GM20000 (cell line): ENCODE results near the gene FBLL1.
"Not testable (repeated sequence)": the region's sequence is repeated elsewhere in the genome, so short reads cannot be mapped to it uniquely, and the experiment has no call there.

Experiments
- DNase-seq: peaks from one replicate; pipeline ENCODE4 v3.0.0; 2012; ENCODE audit warnings: low spot score
- TF ChIP-seq, protein P1 (sequence below): IDR thresholded peaks from 2 replicates; pipeline ENCODE4 v1.5.1; 2012; ENCODE audit warnings: mild to moderate bottlenecking, control low read depth; ENCODE audit errors: extremely low read depth, missing control alignments

The FBLL1 gene

DNA sequence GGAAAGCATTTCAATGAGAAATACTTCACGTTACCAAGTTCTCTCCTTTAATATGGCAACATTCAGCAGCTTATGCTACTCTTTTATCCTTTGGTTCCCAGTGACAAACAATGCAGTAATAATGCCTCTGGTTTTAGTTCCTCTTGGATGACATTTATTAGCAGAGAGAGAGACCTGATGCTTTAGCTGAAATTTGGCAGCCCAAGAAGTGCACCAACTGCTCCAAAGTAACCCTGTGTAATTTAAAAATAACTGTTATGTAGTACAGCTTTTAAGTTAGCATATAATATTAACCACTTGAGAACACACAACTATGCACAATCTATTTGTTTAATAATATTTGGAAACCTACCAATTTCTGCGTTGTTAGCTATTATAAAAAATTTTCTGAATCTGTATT is 28.3 kb downstream of the FBLL1 start:
- TF ChIP-seq, protein P1, sequence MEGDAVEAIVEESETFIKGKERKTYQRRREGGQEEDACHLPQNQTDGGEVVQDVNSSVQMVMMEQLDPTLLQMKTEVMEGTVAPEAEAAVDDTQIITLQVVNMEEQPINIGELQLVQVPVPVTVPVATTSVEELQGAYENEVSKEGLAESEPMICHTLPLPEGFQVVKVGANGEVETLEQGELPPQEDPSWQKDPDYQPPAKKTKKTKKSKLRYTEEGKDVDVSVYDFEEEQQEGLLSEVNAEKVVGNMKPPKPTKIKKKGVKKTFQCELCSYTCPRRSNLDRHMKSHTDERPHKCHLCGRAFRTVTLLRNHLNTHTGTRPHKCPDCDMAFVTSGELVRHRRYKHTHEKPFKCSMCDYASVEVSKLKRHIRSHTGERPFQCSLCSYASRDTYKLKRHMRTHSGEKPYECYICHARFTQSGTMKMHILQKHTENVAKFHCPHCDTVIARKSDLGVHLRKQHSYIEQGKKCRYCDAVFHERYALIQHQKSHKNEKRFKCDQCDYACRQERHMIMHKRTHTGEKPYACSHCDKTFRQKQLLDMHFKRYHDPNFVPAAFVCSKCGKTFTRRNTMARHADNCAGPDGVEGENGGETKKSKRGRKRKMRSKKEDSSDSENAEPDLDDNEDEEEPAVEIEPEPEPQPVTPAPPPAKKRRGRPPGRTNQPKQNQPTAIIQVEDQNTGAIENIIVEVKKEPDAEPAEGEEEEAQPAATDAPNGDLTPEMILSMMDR, result no peak
- DNase-seq, result no peak

DNA sequence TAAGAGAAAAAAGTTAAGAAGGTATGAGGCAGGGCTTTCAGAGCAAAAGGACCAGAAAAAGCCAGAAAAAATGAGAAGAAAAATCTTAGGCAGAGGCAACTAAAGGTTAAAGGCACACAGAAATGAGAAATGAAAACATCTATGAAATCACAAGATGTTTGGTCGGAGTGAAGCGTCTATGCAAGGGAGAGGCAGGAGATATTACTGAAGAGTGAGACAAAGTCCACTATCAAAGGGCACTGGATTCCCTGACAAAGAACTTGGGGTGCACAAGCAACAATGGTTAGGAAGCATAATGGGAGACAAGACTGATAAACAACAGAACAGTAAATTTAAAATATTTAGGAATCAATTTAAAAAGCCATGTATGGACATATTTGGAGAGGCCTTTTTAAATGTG is 33.2 kb downstream of the FBLL1 start:
- TF ChIP-seq, protein P1, result no peak
- DNase-seq, result no peak

DNA sequence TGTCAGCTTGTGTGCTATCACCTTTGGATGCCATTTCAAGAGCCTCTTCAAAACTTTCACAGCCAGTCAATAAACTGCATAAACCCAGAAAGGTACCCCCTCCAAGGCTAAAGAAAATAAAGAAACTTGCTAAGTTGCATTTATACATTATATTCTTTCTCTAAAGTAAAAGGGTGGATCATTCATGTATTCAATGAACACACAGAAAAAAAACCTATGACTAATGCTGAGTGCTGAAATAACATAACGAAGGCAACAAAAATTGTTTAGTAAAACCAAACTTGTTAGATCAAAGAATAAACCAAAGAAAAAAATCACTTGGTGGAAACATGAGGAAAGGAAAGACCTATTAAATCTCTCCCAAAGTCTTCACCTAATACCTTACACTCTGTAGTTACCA is 34.9 kb downstream of the FBLL1 start:
- DNase-seq, result no peak
- TF ChIP-seq, protein P1, result no peak

DNA sequence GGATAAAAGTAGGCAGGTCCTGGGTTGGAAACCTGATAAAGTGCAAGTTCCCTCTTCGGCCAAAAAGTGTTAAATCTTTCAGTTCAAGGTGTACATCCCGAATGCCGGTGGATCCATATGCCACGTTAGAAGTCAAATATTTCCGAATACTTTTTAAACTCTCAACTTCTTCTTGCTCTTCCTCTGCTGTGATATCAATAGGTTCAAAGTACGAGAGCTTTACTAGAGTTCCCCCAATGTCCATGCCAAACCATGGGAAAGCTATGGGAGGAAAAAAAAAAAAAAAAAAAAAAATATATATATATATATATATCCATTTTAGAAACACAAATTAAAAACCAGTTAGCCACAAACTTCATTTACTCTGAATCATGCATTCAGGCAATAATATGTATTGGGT is 39.6 kb downstream of the FBLL1 start:
- DNase-seq, result no peak
- TF ChIP-seq, protein P1, result no peak

DNA sequence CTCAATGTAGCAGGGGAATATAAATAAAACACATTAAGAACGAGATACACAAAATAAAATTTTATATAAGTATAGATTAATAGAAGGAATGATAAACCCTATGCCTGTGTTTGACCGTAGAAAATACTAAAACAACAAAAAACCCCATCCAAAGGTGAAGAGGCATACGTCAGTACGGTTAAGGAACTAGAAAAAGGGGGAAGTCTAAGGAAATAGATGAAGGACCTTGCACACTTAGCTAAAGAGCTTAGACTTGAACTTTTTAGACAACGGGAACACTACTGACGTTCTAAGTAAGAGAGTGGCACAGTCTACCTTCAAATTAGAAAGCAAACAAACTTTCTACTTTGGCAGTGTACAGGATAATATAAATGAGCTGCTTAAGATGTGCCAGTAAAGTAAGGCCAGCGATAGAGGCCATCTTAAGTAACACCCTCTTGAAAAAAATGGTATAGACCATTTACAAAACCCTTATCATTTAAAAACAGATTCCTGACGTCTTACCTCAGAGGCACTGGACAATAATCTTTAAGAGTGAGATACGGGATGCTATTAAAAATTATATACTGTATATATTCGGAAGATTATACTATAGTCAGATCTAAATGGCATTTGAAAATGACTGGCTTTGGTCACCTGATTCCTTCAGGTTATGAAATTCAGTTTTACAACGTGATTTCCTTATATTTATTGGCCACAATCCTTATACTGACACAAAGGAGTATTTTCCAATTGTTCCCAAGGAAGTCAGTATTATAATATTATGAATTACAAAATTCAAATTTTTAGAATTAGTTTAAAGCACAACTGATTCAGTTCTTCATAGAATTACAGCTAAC is 41.6 kb downstream of the FBLL1 start:
- TF ChIP-seq, protein P1, result no peak
- DNase-seq, result no peak

DNA sequence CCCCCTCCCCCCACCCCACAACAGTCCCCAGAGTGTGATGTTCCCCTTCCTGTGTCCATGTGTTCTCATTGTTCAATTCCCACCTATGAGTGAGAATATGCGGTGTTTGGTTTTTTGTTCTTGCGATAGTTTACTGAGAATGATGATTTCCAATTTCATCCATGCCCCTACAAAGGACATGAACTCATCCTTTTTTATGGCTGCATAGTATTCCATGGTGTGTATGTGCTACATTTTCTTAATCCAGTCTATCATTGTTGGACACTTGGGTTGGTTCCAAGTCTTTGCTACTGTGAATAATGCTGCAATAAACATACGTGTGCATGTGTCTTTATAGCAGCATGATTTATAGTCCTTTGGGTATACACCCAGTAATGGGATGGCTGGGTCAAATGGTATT is 44.6 kb downstream of the FBLL1 start:
- DNase-seq, result not testable (repeated sequence)

DNA sequence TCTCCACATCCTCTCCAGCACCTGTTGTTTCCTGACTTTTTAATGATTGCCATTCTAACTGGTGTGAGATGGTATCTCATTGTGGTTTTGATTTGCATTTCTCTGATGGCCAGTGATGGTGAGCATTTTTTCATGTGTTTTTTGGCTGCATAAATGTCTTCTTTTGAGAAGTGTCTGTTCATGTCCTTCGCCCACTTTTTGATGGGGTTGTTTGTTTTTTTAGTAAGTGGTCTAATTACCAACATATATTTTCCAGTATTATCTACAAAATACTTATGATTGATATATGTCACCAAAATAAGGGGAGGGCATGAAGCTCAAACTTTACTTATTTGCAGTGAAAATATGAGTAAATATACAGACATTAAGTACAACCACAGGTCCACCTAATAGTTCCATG is 45.1 kb downstream of the FBLL1 start:
- DNase-seq, result not testable (repeated sequence)

DNA sequence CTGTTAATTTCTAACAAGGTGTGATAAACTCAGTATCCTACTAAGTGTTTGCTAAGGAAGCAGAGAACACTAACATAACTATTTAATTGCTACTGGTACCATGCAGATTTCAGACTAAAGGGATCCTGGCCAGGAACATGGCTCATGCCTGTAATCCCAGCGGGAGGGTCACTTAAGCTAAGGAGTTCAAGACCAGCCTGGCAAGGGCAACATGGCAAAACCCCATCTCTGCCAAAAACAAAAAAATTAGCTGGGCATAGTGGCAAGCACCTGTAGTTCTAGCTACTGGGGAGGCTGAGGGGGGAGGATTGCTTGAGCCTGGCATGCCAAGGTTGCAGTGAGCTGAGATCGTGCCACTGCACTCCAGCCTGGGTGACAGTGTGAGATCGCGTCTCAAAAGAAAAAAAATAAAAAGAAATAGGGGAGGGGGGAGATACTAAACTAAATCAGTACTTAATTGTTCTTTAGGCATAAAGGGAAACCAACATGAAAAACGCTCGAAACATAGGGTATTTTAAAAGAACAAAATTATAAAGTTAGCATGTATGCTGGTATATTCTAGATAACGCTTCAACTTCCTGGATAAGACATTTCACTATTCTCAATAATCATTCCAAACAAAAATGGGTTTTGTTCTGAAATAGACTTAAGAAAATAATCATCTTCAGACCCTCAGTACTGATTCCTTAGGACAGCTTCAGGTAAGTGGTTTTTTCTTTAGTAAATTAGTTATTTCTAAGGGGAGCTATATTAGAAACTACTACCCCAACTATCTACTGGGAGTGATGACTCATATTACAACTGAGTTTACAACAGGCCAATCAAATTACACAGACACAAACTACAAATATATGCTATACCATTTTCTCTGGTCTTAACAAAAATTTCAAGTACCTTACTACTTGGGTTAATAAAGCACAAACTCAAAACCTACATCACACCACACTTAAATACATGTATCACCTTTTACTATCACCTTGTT is 46.6 kb downstream of the FBLL1 start:
- TF ChIP-seq, protein P1, result no peak
- no peak for DNase-seq
